ENCODE results near the gene SPRR2B.
"Not testable (repeated sequence)": the region's sequence is repeated elsewhere in the genome, so short reads cannot be mapped to it uniquely, and the experiment has no call there.

DNA sequence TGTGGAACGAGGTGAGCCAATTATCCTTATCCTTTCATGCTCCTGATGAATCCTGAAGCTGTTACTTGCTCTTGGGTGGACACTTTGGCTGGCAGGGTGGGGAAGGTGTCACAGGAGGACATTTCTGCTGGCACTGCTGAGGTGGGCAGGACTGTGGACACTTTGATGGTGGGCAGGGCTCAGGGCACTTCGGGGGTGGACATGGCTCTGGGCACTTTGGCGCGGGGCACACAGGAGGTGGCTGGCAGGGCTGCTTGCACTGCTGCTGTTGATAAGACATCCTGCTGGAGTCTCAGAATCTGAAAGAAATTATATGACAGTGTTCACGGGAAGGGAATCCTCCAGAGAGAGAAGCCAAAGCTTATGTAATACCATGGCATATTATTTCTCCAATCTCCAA lies 41.0 kb upstream of the SPRR2B start:
- TF ChIP-seq, protein P1, sequence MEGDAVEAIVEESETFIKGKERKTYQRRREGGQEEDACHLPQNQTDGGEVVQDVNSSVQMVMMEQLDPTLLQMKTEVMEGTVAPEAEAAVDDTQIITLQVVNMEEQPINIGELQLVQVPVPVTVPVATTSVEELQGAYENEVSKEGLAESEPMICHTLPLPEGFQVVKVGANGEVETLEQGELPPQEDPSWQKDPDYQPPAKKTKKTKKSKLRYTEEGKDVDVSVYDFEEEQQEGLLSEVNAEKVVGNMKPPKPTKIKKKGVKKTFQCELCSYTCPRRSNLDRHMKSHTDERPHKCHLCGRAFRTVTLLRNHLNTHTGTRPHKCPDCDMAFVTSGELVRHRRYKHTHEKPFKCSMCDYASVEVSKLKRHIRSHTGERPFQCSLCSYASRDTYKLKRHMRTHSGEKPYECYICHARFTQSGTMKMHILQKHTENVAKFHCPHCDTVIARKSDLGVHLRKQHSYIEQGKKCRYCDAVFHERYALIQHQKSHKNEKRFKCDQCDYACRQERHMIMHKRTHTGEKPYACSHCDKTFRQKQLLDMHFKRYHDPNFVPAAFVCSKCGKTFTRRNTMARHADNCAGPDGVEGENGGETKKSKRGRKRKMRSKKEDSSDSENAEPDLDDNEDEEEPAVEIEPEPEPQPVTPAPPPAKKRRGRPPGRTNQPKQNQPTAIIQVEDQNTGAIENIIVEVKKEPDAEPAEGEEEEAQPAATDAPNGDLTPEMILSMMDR (IDR thresholded peaks at IDR 0.05) = not testable (repeated sequence)
- not testable (repeated sequence) for TF ChIP-seq POLR2A, POLR2AphosphoS5 (IDR thresholded peaks at IDR 0.05)

All from gastroesophageal sphincter (tissue), 3 donors.